HepG2 (cell line): ENCODE results near the gene GRIN2D. TPM values are rescaled to one million over a fixed set of nuclear protein-coding genes. Genes with fewer than 3 reads are reported as not detected.

ENCODE experiments used
- AKAP8 ChIP-seq: sonication (generic); formaldehyde crosslinking; IDR thresholded peaks from 2 replicates; pipeline ENCODE4 v1.5.1; 2020; ENCODE audit warnings: mild to moderate bottlenecking, missing genetic modification reagents
- BRF2 ChIP-seq: sonication (generic); formaldehyde crosslinking; IDR thresholded peaks from 2 replicates; pipeline ENCODE4 v1.8.1; 2022; ENCODE audit warnings: mild to moderate bottlenecking, missing genetic modification reagents
- CREM ChIP-seq, 2 experiments: sonication (generic) in 1 of 2; formaldehyde crosslinking in 1 of 2; IDR thresholded peaks; 2 replicates each; pipeline versions ENCODE4 v1.4.0 to v1.6.1; 2016 to 2020; ENCODE audit warnings: antibody characterized with exemption in 1 of 2, mild to moderate bottlenecking in 1 of 2, missing genetic modification reagents in 1 of 2
- ETV5 ChIP-seq: IDR thresholded peaks from 2 replicates; pipeline ENCODE4 v1.6.1; 2018; ENCODE audit warnings: missing biosample characterization, missing genetic modification reagents, inconsistent platforms, borderline replicate concordance
- HINFP ChIP-seq: sonication (generic); formaldehyde crosslinking; IDR thresholded peaks from 2 replicates; pipeline ENCODE4 v1.4.0; 2020; ENCODE audit warnings: low read depth, mild to moderate bottlenecking, missing genetic modification reagents
- IRF1 ChIP-seq: sonication (generic); formaldehyde crosslinking; IDR thresholded peaks from 2 replicates; pipeline ENCODE4 v1.4.0; 2020; ENCODE audit warnings: low read depth, mild to moderate bottlenecking, missing genetic modification reagents
- MAFF ChIP-seq: IDR thresholded peaks from 2 replicates; pipeline ENCODE4 v1.6.1; 2011; ENCODE audit warnings: low read depth, low read length, improper control_type of control experiment
- NFE2L1 ChIP-seq: sonication (generic); formaldehyde crosslinking; IDR thresholded peaks from 2 replicates; pipeline ENCODE4 v1.4.0; 2020; ENCODE audit warnings: missing genetic modification reagents, mild to moderate bottlenecking, borderline replicate concordance
- NKX3-1 ChIP-seq: sonication (generic); formaldehyde crosslinking; IDR thresholded peaks from 2 replicates; pipeline ENCODE4 v1.5.0; 2020; ENCODE audit warnings: missing genetic modification reagents
- NR2C2 ChIP-seq: sonication (generic); formaldehyde crosslinking; IDR thresholded peaks from 2 replicates; pipeline ENCODE4 v1.4.0; 2020; ENCODE audit warnings: missing genetic modification reagents, mild to moderate bottlenecking, moderate library complexity, borderline replicate concordance
- PBX2 ChIP-seq: IDR thresholded peaks from 2 replicates; pipeline ENCODE4 v1.6.1; 2016; ENCODE audit warnings: control low read depth
- POLR2A ChIP-seq, 2 experiments: IDR thresholded peaks; 2 replicates each; pipeline ENCODE4 v1.6.1; 2011; ENCODE audit warnings: low read depth in 2 of 2, low read length in 2 of 2, mild to moderate bottlenecking in 1 of 2, moderate library complexity in 1 of 2; ENCODE audit not compliant: insufficient read depth in 1 of 2
- RBFOX2 ChIP-seq: fragments of 200-400 bp; formaldehyde crosslinking; IDR thresholded peaks from 2 replicates; pipeline ENCODE4 v1.6.1; 2017; ENCODE audit warnings: low read depth, mild to moderate bottlenecking, low read length
- SCMH1 ChIP-seq: sonication (generic); formaldehyde crosslinking; IDR thresholded peaks from 2 replicates; pipeline ENCODE4 v1.9.0; 2021; ENCODE audit warnings: missing genetic modification reagents, mild to moderate bottlenecking, borderline replicate concordance
- SMARCC2 ChIP-seq: fragments of 450-650 bp; IDR thresholded peaks from 2 replicates; pipeline ENCODE4 v1.6.1; 2017; ENCODE audit warnings: antibody characterized with exemption, mild to moderate bottlenecking
- ZC3H4 ChIP-seq: sonication (generic); formaldehyde crosslinking; IDR thresholded peaks from 2 replicates; pipeline ENCODE4 v1.4.0; 2020; ENCODE audit warnings: missing genetic modification reagents, borderline replicate concordance
- ZNF136 ChIP-seq: sonication (generic); formaldehyde crosslinking; IDR thresholded peaks from 2 replicates; pipeline ENCODE4 v1.8.1; 2022; ENCODE audit warnings: low read depth, mild to moderate bottlenecking, moderate library complexity, missing genetic modification reagents
- ZNF296 ChIP-seq: sonication (generic); formaldehyde crosslinking; conservative IDR thresholded peaks from 2 replicates; pipeline ENCODE4 v1.5.0; 2020; ENCODE audit warnings: mild to moderate bottlenecking, missing genetic modification reagents
- ZNF3 ChIP-seq: IDR thresholded peaks from 2 replicates; pipeline ENCODE4 v1.7.0; 2017; ENCODE audit warnings: inconsistent platforms
- ZNF367 ChIP-seq: sonication (generic); formaldehyde crosslinking; IDR thresholded peaks from 2 replicates; pipeline ENCODE4 v1.4.0; 2020; ENCODE audit warnings: missing genetic modification reagents, borderline replicate concordance
- ZNF382 ChIP-seq: sonication (generic); formaldehyde crosslinking; IDR thresholded peaks from 2 replicates; pipeline ENCODE4 v1.5.0; 2020; ENCODE audit warnings: missing genetic modification reagents, mild to moderate bottlenecking, borderline replicate concordance
- ZNF530 ChIP-seq: sonication (generic); formaldehyde crosslinking; IDR thresholded peaks from 2 replicates; pipeline ENCODE4 v1.5.0; 2020; ENCODE audit warnings: low read depth, mild to moderate bottlenecking, missing genetic modification reagents
- ZNF567 ChIP-seq: sonication (generic); formaldehyde crosslinking; IDR thresholded peaks from 2 replicates; pipeline ENCODE4 v1.8.1; 2023; ENCODE audit warnings: mild to moderate bottlenecking, missing genetic modification reagents, borderline replicate concordance
- ZNF784 ChIP-seq: sonication (generic); formaldehyde crosslinking; IDR thresholded peaks from 2 replicates; pipeline ENCODE4 v1.5.1; 2020; ENCODE audit warnings: missing genetic modification reagents, mild to moderate bottlenecking, borderline replicate concordance
- polyA plus RNA-seq, 8 experiments: library from polyadenylated mRNA; depleted of rRNA in 3 of 8; stranded (reverse) in 7 of 8; unstranded in 1 of 8; fragments of >200 nt; fragmentation: Illumina TruSeq in 4 of 8; extraction: Trizol in 4 of 8; gene quantifications; 2 replicates each; pipeline versions ENCODE4 v1.2.1 to v1.2.3, GENCODE V29; 2011 to 2016; ENCODE audit warnings: low read depth in 4 of 8, missing spikeins in 1 of 8, mixed read lengths in 1 of 8; ENCODE audit not compliant: insufficient read depth in 1 of 8
- total RNA-seq, 5 experiments: library from RNA; depleted of rRNA; stranded (reverse); fragments of >200 nt; fragmentation: Illumina TruSeq; extraction: Trizol; gene quantifications; 2 replicates each; pipeline ENCODE4 v1.2.3, GENCODE V29; 2016; ENCODE audit warnings: low read depth in 1 of 5

The GRIN2D gene
- total and polyA plus RNA-seq, 2 of the 13 experiments (the other 11 are each of a cell fraction or from before 2014, with no cell fraction given): 0.02 to 0.13 TPM

- peak; percentile 76; the same call in 1 of the 2 replicates for TF ChIP-seq ZC3H4 (CRISPR knock-in tag)
- peak; percentile 86 for TF ChIP-seq NR2C2 (CRISPR knock-in tag)
- no peak for TF ChIP-seq ZNF296
- TF ChIP-seq BRF2 (CRISPR knock-in tag): peak; percentile 16; the same call in 1 of the 2 replicates
- no peak for TF ChIP-seq ZNF382 (CRISPR knock-in tag)
- TF ChIP-seq CREM (IDR thresholded peaks at IDR 0.05): 0 out of 2 replicates have a peak, but pooled peaks have one; percentile 45
- no peak for TF ChIP-seq CREM (CRISPR knock-in tag; IDR thresholded peaks at IDR 0.05)
- no peak for TF ChIP-seq ZNF367
- 0 out of 2 replicates have a peak, but pooled peaks have one; percentile 66 for TF ChIP-seq IRF1
- 0 out of 2 replicates have a peak, but pooled peaks have one; percentile 52 for TF ChIP-seq NKX3-1
- TF ChIP-seq PBX2: no peak
- no peak; the same call in 1 of the 2 replicates for TF ChIP-seq AKAP8 (CRISPR knock-in tag)
- no peak for TF ChIP-seq ZNF3 (CRISPR knock-in tag)
- no peak for TF ChIP-seq ZNF784 (CRISPR knock-in tag)
- no peak for TF ChIP-seq SCMH1 (CRISPR knock-in tag)
- TF ChIP-seq ZNF567 (CRISPR knock-in tag): no peak
- no peak for TF ChIP-seq MAFF
- peak; percentile 52 to 53; a peak in 3 of 4 replicates for TF ChIP-seq POLR2A (IDR thresholded peaks at IDR 0.05; ENCODE audit: insufficient read depth in 1 of 2, low read depth in 2 of 2, low read length in 2 of 2)
- TF ChIP-seq ZNF136 (CRISPR knock-in tag): no peak
- peak; percentile 82; the same call in 1 of the 2 replicates for TF ChIP-seq HINFP (CRISPR knock-in tag)
- TF ChIP-seq ZNF530 (CRISPR knock-in tag): no peak
- no peak; the same call in 1 of the 2 replicates for TF ChIP-seq RBFOX2
- TF ChIP-seq SMARCC2: no peak
- peak; percentile 48; the same call in 1 of the 2 replicates for TF ChIP-seq ETV5 (CRISPR knock-in tag)
- TF ChIP-seq NFE2L1 (CRISPR knock-in tag): no peak
These were observed 3.0 kb upstream of the GRIN2D start (continued) for GRCh38 chr19:48390188-48391099.
